Transverse colon (tissue), 4 donors: Measurements from ENCODE around the gene MYL4.

Experiments
- CTCF ChIP-seq, 5 experiments: fragments of 200-600 bp in 3 of 5; fragments of 450-650 bp in 2 of 5; sonication (generic) in 3 of 5; IDR thresholded peaks; 1 replicate in 2 of 5; 2 replicates in 3 of 5; pipeline ENCODE4 v1.5.1; 2016 to 2017; ENCODE audit warnings: antibody characterized with exemption in 5 of 5, inconsistent platforms in 3 of 5, mild to moderate bottlenecking in 2 of 5, moderate library complexity in 1 of 5
- EP300 ChIP-seq: sonication (generic); formaldehyde crosslinking; IDR thresholded peaks from one replicate; pipeline ENCODE4 v1.6.1; 2017; ENCODE audit warnings: antibody characterized with exemption, low read depth
- POLR2A ChIP-seq: fragments of 450-650 bp; IDR thresholded peaks from one replicate; pipeline ENCODE4 v1.6.1; 2016; ENCODE audit warnings: antibody characterized with exemption, mild to moderate bottlenecking, moderate library complexity
- POLR2AphosphoS5 ChIP-seq, 3 donors: sonication (generic); formaldehyde crosslinking; IDR thresholded peaks; one replicate each; pipeline ENCODE4 v1.6.1; 2016; ENCODE audit warnings: antibody characterized with exemption in 3 of 3

- no peak for TF ChIP-seq CTCF (IDR thresholded peaks at IDR 0.05)
- no peak for TF ChIP-seq POLR2A
- no peak for TF ChIP-seq POLR2AphosphoS5 (IDR thresholded peaks at IDR 0.05)
- no peak for TF ChIP-seq EP300
Observed at GRCh38 chr17:47225911-47226688, 17.0 kb downstream of the MYL4 start.
